ENCODE measurements around the gene GLYATL1B. TPM values are rescaled to one million over a fixed set of nuclear protein-coding genes. Genes with fewer than 3 reads are reported as not detected.
"Not testable (repeated sequence)": the region's sequence is repeated elsewhere in the genome, so short reads cannot be mapped to it uniquely, and the experiment has no call there.

The GLYATL1B gene
- total and polyA plus RNA-seq, 10 donors = not detected

- DNase-seq = no peak
- intact Hi-C loops (cut with DNase I; ENCODE audit: low total_unique reads) = no loop called here
- TF ChIP-seq CTCF (IDR thresholded peaks at IDR 0.05 in 8 of 11, conservative IDR thresholded peaks at IDR 0.05 in 3 of 11) = no peak
- no peak for TF ChIP-seq POLR2AphosphoS5 (IDR thresholded peaks at IDR 0.05)
- TF ChIP-seq POLR2A (IDR thresholded peaks at IDR 0.05) = no peak
- Histone ChIP-seq H3K27ac (no peak overlapping the region), H3K4me3 (no peak overlapping the region), H3K36me3 (no peaks in the 10 kb centered on the region), H3K27me3 (replicated peaks in 1 of 7) (no peaks in the 10 kb centered on the region), H3K9me3 (peaks cover 0 to 37% (median 28%) of the 10 kb centered on the region in 8 donors), H3K4me1 (no peaks in the 10 kb centered on the region)
These were observed 33.7 kb downstream of the GLYATL1B start for GRCh38 chr11:59119826-59120225.

GRCh38 chr11:59135648-59136461, 49.7 kb downstream of the GLYATL1B start:
- peak; percentile 97 for DNase-seq
- no peaks in the 10 kb centered on the region for H3K27me3 ChIP-seq (replicated peaks in 1 of 7)
- H3K27ac ChIP-seq = peak overlapping the region in 3 of 8 donors; percentile 18 to 45 (median 24)
- 11 to 13% (median 13%) methylated on average over 16 to 20 of the region's 20 CpGs for WGBS, 5 donors
- intact Hi-C loops (cut with DNase I; ENCODE audit: low total_unique reads) = loop anchor here (10.0 kb wide), 2 partner anchors 81 to 481 kb away; no protein-coding TSS in a partner anchor
- peak overlapping the region in 1 of 8 donors; percentile 42 for H3K4me3 ChIP-seq
- H3K4me1 ChIP-seq = peaks cover 7 to 56% (median 12%) of the 10 kb centered on the region in 6 donors
- H3K36me3 ChIP-seq = peaks cover 0 to 77% (median 30%) of the 10 kb centered on the region in 6 donors
- peaks cover 0 to 25% (median 17%) of the 10 kb centered on the region in 8 donors for H3K9me3 ChIP-seq
- TF ChIP-seq POLR2A (IDR thresholded peaks at IDR 0.05) = no peak
- peak; percentile 94 to 99 (median 97) for TF ChIP-seq CTCF (IDR thresholded peaks at IDR 0.05 in 8 of 11, conservative IDR thresholded peaks at IDR 0.05 in 3 of 11)
- TF ChIP-seq POLR2AphosphoS5 (IDR thresholded peaks at IDR 0.05) = peak; percentile 62 to 68 (median 66)

GRCh38 chr11:59136551-59136950, 50.4 kb downstream of the GLYATL1B start:
- DNase-seq; H3K4me3 ChIP-seq; H3K27me3 ChIP-seq (replicated peaks in 1 of 7): not testable (repeated sequence)
- peaks cover 0 to 70% (median 26%) of the 10 kb centered on the region in 6 donors for H3K36me3 ChIP-seq
- intact Hi-C loops (cut with DNase I; ENCODE audit: low total_unique reads) = loop anchor here (10.0 kb wide), 2 partner anchors 82 to 482 kb away; no protein-coding TSS in a partner anchor
- peaks cover 0 to 18% (median 11%) of the 10 kb centered on the region in 8 donors for H3K9me3 ChIP-seq
- peaks cover 7 to 63% (median 16%) of the 10 kb centered on the region in 6 donors for H3K4me1 ChIP-seq
- WGBS, 5 donors = 65 to 77% (median 73%) methylated on average over 6 of the region's 6 CpGs
- H3K27ac ChIP-seq = peak overlapping the region in 1 of 8 donors; percentile 45

- no peak for TF ChIP-seq CTCF (IDR thresholded peaks at IDR 0.05 in 8 of 11, conservative IDR thresholded peaks at IDR 0.05 in 3 of 11)
- no peak for TF ChIP-seq POLR2AphosphoS5 (IDR thresholded peaks at IDR 0.05)
- TF ChIP-seq POLR2A (IDR thresholded peaks at IDR 0.05) = no peak
- Histone ChIP-seq H3K27ac (no peak overlapping the region), H3K36me3 (peaks cover 0 to 64% (median 23%) of the 10 kb centered on the region in 6 donors), H3K4me3 (no peak overlapping the region), H3K9me3 (peaks cover 0 to 12% (median 5%) of the 10 kb centered on the region in 8 donors), H3K4me1 (peaks cover 7 to 69% (median 21%) of the 10 kb centered on the region in 6 donors), H3K27me3 (replicated peaks in 1 of 7) (no peaks in the 10 kb centered on the region)
- peak; percentile 74 for DNase-seq
- WGBS, 5 donors = 94 to 98% (median 97%) methylated on average over 9 to 17 of the region's 17 CpGs
- intact Hi-C loops (cut with DNase I; ENCODE audit: low total_unique reads) = loop anchor here (10.0 kb wide), 2 partner anchors 82 to 482 kb away; no protein-coding TSS in a partner anchor
These were observed 51.1 kb downstream of the GLYATL1B start for GRCh38 chr11:59137190-59137589.
